ENCODE results near the gene SLPI.
A peak's percentile ranks its signal among the peaks of the same experiment; 100 is the strongest.

DNA sequence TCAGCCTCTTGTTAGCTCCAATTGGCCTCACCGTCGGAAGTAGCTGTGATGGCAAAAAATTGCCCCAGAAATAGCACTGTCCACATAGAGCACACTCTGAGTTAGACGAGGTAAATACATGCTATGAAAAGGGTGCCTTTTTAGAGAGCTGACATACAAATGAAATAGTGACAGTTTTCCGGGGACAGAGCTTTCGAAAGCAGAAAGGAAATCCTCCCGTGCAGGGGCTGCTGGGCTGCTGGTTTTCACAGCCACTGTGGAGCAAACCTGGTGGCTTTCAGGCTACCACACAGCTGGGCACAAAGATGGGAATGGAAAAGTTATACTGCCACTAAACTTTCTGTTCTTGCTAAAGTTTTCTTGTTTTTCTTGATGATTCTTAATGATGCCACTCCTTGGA lies 8.3 kb downstream of the SLPI start:
- TF ChIP-seq CTCF (IDR thresholded peaks at IDR 0.05; ENCODE audit: borderline replicate concordance, extremely low read depth, low read length, poor library complexity, severe bottlenecking) (no peak), EZH2 (IDR thresholded peaks at IDR 0.05; ENCODE audit: borderline replicate concordance, low read depth, low read length, severe bottlenecking) (peak; percentile 38)
